WI38 (cell line): ENCODE measurements around the gene SLC6A16.
A peak's percentile ranks its signal among the peaks of the same experiment; 100 is the strongest.
"Not testable (repeated sequence)": the region's sequence is repeated elsewhere in the genome, so short reads cannot be mapped to it uniquely, and the experiment has no call there.

Experiments
- H3K4me3 ChIP-seq: 2 replicates; pipeline ENCODE4 v1.5.1; 2011; ENCODE audit warnings: low read depth, mild to moderate bottlenecking, control low read depth, low read length
- TF ChIP-seq, protein P1 (sequence below): IDR thresholded peaks from 2 replicates; pipeline ENCODE4 v1.5.1; 2012; ENCODE audit warnings: low read depth, mild to moderate bottlenecking, control low read depth, low read length

SLC6A16 gene

DNA sequence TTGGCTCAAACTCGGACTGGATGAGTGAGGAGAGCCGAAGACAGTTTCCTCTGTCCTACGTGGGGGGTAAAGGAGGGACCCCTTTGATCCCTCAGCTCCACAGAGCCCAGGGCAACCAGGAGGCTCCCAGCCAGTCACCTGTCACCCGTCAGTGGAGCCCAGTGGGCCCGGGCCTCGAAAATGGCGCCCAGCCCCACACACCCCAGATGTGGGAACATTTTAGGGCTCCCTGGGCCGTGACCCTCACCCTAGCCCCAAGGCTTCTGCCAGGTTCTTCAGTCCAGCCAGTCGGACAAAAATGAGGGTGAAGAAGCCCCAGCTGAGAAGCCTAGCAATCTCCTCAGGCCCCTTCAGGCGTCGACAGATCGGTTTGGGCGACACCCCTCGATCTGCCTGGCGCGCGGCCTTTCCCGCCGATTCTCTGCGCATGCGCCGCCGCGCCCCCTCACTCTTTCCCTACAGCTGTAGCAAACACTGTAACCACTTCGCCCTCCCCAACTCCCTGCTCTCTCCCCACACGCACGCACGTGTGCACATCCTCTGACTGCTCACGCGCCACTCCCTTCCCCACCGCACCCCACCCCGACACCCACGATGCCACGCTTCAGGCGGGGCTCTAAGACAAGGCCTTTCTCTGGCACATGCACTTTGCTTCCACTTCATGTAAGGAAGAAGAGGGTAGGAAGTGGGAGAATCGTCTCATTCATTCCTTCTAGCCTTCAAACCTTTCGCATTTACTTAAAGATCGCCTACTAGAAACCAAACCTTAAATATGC, at the start of gene SLC6A16:
Gene SLC6A16 (minus strand): TSS at position 391 of the 776 bp plus-strand sequence. CDS start 13,844 bp downstream, outside the sequence.
- TF ChIP-seq, protein P1, sequence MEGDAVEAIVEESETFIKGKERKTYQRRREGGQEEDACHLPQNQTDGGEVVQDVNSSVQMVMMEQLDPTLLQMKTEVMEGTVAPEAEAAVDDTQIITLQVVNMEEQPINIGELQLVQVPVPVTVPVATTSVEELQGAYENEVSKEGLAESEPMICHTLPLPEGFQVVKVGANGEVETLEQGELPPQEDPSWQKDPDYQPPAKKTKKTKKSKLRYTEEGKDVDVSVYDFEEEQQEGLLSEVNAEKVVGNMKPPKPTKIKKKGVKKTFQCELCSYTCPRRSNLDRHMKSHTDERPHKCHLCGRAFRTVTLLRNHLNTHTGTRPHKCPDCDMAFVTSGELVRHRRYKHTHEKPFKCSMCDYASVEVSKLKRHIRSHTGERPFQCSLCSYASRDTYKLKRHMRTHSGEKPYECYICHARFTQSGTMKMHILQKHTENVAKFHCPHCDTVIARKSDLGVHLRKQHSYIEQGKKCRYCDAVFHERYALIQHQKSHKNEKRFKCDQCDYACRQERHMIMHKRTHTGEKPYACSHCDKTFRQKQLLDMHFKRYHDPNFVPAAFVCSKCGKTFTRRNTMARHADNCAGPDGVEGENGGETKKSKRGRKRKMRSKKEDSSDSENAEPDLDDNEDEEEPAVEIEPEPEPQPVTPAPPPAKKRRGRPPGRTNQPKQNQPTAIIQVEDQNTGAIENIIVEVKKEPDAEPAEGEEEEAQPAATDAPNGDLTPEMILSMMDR, result no peak
- H3K4me3 ChIP-seq, result no peak within 1 kb of the TSS

- not testable (repeated sequence) for H3K4me3 ChIP-seq
Measured at GRCh38 chr19:49373174-49373573, 48.2 kb upstream of the SLC6A16 start.

DNA sequence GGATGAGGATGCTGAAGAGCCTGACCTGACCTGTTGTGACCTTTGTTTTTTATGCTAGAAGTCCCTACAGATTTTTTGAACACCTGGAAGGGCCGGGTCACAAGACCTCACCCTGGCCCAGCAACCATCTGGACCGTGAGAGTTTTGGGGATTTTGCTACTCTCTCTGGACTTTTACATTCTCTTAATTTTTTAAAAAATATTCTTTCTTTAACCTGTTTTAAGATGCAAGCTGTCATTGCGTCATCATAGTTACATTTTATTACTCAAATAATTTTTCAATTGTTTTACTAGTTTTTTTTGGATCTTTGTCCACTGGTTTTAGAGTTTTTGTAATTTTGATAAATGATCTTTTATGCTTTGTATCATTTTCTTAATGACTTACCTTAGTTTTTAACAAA, 46.2 kb upstream of the SLC6A16 start:
- TF ChIP-seq, protein P1, result no peak
- H3K4me3 ChIP-seq, result no peak overlapping the region

DNA sequence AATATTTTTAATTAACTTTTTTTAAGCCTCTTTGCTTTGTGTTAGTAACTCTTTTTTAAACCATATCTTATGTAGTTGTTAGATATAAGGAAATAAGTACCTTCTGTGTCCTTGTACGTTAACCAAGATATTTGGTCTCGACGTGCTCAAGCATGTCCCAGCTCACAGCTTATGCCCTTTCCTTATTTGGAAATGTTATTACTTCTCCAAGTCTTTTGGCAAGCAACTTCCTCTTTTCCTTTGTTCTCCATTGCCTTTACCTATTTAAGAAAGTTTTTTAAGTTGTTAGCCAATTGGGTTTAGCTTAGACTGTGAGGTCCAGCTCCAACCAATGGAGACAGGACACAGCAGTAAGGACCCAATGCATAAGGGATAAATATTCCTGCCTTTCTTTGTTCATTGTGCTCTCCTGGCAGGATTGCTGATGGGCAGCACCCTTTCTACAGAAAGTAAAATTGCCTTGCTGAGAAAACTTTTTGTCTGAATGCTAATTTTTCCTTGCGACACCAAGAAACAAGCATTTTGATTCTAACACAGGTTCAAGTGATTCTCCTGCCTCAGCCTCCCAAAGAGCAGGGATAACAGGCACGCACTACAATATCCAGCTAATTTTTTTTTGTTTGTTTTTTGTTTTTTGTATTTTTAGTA, 43.8 kb upstream of the SLC6A16 start:
- no peak overlapping the region for H3K4me3 ChIP-seq
- TF ChIP-seq, protein P1, result no peak

DNA sequence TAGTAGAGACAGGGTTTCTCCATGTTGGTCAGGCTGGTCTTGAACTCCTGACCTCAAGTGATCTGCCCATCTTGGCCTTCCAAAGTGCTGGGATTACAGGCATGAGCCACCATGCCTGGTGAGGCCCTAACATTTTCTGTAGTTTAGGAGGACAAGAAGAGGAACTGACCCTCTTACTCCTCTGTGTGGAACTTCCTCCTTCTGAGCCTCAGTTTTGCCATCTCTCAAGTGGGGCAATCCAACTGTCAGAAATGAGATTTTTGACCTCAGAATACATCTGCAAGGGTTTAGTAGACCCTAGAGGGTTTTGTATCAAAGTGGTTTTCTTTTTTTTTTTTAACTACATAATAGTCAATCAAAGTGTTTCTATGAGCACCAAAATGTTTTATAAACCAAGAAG, 41.1 kb upstream of the SLC6A16 start:
- H3K4me3 ChIP-seq, result no peak overlapping the region
- TF ChIP-seq, protein P1, result no peak

- TF ChIP-seq, protein P1, result no peak
- H3K4me3 ChIP-seq, result no peak overlapping the region
Measured at GRCh38 chr19:49364083-49364737, 39.2 kb upstream of the SLC6A16 start.

DNA sequence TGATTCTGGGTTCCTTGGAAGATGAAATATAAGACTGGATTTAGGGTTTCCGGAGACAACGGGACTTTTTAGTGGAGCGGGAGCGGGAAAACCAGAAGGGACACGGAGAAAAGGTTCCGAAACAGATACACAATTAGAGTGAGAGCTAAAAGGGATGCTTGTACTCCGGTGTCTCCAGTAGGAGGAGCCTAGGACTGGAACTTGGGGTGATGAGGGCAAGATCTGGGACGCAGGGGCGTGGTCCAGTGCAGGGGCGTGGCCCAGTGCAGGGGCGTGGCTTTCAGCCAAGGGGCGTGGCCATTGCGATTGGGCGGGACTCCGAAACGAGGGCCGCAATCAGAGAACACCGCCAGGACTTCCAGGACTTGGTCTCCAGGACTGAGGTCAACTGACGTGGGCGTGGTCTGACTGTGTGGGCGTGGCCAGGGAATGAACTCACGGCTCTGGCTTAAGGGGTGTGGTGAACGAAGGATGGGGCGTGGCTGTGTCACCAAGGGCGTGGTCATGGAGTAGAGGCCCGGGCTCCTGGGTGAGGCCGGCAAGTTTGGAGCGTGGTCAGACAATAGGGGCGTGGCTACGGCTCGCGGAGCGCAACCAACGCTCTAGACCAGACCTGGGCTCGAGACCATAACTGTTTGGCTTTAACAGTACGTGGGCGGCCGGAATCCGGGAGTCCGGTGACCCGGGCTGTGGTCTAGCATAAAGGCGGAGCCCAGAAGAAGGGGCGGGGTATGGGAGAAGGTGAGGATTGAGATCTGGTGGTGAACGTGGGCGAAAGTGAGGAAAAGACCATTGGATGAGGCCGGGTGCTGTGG, 38.5 kb upstream of the SLC6A16 start, which contains the start of gene DKKL1:
Gene DKKL1 (plus strand): TSS at position 610 of the 815 bp plus-strand sequence. CDS start 122 bp downstream, at position 732.
- H3K4me3 ChIP-seq, result peak within 1 kb of the TSS; percentile 93
- TF ChIP-seq, protein P1, result no peak
